Measurements from ENCODE around the gene CUX1. TPM values are rescaled to one million over a fixed set of nuclear protein-coding genes. Genes with fewer than 3 reads are reported as not detected.
A peak's percentile ranks its signal among the peaks of the same experiment; 100 is the strongest.

CUX1 gene
- total and polyA plus RNA-seq, 2 of the 13 experiments (the other 11 are each of a cell fraction or from before 2014, with no cell fraction given): 13.7 to 14.9 TPM

DNA sequence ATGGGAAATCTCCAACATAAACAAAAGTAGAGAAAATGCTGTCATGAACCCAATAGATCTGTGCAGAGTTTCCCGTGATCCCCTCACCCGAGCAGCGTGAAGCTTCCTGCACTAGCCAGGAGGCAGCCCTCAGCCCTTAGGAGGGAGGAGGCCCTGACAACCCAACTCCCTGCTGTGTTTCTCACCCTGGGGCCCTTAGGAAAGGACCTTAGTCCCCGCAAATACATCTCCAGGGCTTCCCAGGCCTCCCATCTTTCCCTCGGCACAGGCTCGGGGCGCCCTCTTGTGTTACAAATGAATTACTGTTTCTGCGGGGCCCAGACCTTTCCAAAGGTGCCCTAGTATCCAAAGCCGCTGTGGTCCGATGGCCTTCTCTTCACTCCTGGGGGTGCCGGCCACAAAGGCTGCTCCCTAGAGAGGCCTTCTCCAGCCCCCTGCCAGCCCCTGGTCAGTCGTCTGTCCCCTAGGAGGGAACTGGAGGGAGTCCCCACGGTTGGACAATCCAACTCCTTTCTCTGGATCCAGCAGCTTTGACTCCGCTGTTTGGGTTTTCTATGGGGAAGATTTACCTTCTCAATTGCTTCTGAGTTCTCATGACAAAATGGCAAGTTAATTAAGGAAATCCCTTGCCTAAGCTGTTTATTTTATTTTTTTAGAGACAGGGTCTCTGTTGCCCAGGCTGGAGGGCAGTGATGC lies 419.3 kb downstream of the CUX1 start (continued):
- no peak for TF ChIP-seq MAZ (IDR thresholded peaks at IDR 0.05; ENCODE audit: borderline replicate concordance, low read depth, low read length)
- TF ChIP-seq MAZ (CRISPR knock-in tag; IDR thresholded peaks at IDR 0.05; ENCODE audit: low read depth): no peak
- no peak for TF ChIP-seq GATA4 (IDR thresholded peaks at IDR 0.05; ENCODE audit: borderline replicate concordance, low read depth)
- TF ChIP-seq ZNF709 (CRISPR knock-in tag; IDR thresholded peaks at IDR 0.05): no peak
- TF ChIP-seq ZNF614 (CRISPR knock-in tag; IDR thresholded peaks at IDR 0.05; ENCODE audit: borderline replicate concordance): no peak
- no peak for TF ChIP-seq ELF4 (CRISPR knock-in tag; IDR thresholded peaks at IDR 0.05; ENCODE audit: borderline replicate concordance)
- TF ChIP-seq JUNB (CRISPR knock-in tag; IDR thresholded peaks at IDR 0.05; ENCODE audit: borderline replicate concordance): no peak
- no peak for TF ChIP-seq NFKB2 (CRISPR knock-in tag; IDR thresholded peaks at IDR 0.05; ENCODE audit: borderline replicate concordance)
- TF ChIP-seq ZFX (CRISPR knock-in tag; IDR thresholded peaks at IDR 0.05; ENCODE audit: low read depth): 0 out of 2 replicates have a peak, but pooled peaks have one; percentile 39
- TF ChIP-seq, protein P1, sequence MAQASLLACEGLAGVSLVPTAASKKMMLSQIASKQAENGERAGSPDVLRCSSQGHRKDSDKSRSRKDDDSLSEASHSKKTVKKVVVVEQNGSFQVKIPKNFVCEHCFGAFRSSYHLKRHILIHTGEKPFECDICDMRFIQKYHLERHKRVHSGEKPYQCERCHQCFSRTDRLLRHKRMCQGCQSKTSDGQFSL (CRISPR knock-in tag; IDR thresholded peaks at IDR 0.05): no peak
- no peak for TF ChIP-seq ZNF619 (CRISPR knock-in tag; IDR thresholded peaks at IDR 0.05)
- TF ChIP-seq ONECUT2 (CRISPR knock-in tag; IDR thresholded peaks at IDR 0.05): no peak
- TF ChIP-seq, protein P2, sequence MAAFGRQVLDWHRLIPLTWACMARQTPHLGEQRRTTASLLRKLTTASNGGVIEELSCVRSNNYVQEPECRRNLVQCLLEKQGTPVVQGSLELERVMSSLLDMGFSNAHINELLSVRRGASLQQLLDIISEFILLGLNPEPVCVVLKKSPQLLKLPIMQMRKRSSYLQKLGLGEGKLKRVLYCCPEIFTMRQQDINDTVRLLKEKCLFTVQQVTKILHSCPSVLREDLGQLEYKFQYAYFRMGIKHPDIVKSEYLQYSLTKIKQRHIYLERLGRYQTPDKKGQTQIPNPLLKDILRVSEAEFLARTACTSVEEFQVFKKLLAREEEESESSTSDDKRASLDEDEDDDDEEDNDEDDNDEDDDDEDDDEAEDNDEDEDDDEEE (CRISPR knock-in tag; IDR thresholded peaks at IDR 0.05): no peak
- peak; percentile 41; the same call in 1 of the 2 replicates for TF ChIP-seq ZNF501 (CRISPR knock-in tag; IDR thresholded peaks at IDR 0.05)
- 0 out of 2 replicates have a peak, but pooled peaks have one; percentile 35 for TF ChIP-seq KDM3A (CRISPR knock-in tag; IDR thresholded peaks at IDR 0.05; ENCODE audit: low read depth)
- no peak for TF ChIP-seq KAT2B (IDR thresholded peaks at IDR 0.05; ENCODE audit: borderline replicate concordance, low read depth, low read length)
- TF ChIP-seq, protein P3, sequence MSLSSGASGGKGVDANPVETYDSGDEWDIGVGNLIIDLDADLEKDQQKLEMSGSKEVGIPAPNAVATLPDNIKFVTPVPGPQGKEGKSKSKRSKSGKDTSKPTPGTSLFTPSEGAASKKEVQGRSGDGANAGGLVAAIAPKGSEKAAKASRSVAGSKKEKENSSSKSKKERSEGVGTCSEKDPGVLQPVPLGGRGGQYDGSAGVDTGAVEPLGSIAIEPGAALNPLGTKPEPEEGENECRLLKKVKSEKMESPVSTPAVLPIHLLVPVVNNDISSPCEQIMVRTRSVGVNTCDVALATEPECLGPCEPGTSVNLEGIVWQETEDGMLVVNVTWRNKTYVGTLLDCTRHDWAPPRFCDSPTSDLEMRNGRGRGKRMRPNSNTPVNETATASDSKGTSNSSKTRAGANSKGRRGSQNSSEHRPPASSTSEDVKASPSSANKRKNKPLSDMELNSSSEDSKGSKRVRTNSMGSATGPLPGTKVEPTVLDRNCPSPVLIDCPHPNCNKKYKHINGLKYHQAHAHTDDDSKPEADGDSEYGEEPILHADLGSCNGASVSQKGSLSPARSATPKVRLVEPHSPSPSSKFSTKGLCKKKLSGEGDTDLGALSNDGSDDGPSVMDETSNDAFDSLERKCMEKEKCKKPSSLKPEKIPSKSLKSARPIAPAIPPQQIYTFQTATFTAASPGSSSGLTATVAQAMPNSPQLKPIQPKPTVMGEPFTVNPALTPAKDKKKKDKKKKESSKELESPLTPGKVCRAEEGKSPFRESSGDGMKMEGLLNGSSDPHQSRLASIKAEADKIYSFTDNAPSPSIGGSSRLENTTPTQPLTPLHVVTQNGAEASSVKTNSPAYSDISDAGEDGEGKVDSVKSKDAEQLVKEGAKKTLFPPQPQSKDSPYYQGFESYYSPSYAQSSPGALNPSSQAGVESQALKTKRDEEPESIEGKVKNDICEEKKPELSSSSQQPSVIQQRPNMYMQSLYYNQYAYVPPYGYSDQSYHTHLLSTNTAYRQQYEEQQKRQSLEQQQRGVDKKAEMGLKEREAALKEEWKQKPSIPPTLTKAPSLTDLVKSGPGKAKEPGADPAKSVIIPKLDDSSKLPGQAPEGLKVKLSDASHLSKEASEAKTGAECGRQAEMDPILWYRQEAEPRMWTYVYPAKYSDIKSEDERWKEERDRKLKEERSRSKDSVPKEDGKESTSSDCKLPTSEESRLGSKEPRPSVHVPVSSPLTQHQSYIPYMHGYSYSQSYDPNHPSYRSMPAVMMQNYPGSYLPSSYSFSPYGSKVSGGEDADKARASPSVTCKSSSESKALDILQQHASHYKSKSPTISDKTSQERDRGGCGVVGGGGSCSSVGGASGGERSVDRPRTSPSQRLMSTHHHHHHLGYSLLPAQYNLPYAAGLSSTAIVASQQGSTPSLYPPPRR (CRISPR knock-in tag; IDR thresholded peaks at IDR 0.05; ENCODE audit: borderline replicate concordance): no peak
- TF ChIP-seq, protein P4, sequence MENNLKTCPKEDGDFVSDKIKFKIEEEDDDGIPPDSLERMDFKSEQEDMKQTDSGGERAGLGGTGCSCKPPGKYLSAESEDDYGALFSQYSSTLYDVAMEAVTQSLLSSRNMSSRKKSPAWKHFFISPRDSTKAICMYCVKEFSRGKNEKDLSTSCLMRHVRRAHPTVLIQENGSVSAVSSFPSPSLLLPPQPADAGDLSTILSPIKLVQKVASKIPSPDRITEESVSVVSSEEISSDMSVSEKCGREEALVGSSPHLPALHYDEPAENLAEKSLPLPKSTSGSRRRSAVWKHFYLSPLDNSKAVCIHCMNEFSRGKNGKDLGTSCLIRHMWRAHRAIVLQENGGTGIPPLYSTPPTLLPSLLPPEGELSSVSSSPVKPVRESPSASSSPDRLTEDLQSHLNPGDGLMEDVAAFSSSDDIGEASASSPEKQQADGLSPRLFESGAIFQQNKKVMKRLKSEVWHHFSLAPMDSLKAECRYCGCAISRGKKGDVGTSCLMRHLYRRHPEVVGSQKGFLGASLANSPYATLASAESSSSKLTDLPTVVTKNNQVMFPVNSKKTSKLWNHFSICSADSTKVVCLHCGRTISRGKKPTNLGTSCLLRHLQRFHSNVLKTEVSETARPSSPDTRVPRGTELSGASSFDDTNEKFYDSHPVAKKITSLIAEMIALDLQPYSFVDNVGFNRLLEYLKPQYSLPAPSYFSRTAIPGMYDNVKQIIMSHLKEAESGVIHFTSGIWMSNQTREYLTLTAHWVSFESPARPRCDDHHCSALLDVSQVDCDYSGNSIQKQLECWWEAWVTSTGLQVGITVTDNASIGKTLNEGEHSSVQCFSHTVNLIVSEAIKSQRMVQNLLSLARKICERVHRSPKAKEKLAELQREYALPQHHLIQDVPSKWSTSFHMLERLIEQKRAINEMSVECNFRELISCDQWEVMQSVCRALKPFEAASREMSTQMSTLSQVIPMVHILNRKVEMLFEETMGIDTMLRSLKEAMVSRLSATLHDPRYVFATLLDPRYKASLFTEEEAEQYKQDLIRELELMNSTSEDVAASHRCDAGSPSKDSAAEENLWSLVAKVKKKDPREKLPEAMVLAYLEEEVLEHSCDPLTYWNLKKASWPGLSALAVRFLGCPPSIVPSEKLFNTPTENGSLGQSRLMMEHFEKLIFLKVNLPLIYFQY (CRISPR knock-in tag; IDR thresholded peaks at IDR 0.05; ENCODE audit: borderline replicate concordance): no peak
- no peak for TF ChIP-seq FIP1L1 (IDR thresholded peaks at IDR 0.05; ENCODE audit: borderline replicate concordance, insufficient read depth, low read depth, low read length)
- no peak for TF ChIP-seq ETV6 (CRISPR knock-in tag; conservative IDR thresholded peaks at IDR 0.05)
